SK-N-SH (cell line): Measurements from ENCODE around the gene OR1E2. TPM values are rescaled to one million over a fixed set of nuclear protein-coding genes. Genes with fewer than 3 reads are reported as not detected.
"Not testable (repeated sequence)": the region's sequence is repeated elsewhere in the genome, so short reads cannot be mapped to it uniquely, and the experiment has no call there.

Experiments used
- CTCF ChIA-PET: fragments of 300-600, 350-600 bp; formaldehyde crosslinking; extraction: SDS; loops from one replicate; lab custom pipeline; 2021; lab: Yijun Ruan, JAX
- POLR2A ChIA-PET: fragments of 350-600 bp; sonication (Branson Sonifier 250); formaldehyde crosslinking; extraction: SDS; loops from one replicate; lab custom pipeline; 2020; ENCODE audit warnings: antibody characterized with exemption, inconsistent platforms; lab: Yijun Ruan, JAX
- DNase-seq: peaks from one replicate; pipeline ENCODE4 v3.0.0; 2012
- H2AFZ ChIP-seq: fragments of 200-600 bp; sonication (generic); 2 replicates; pipeline ENCODE4 v1.8.1; 2016; ENCODE audit warnings: antibody characterized with exemption, mild to moderate bottlenecking, low read depth
- H3F3A ChIP-seq: fragments of 200-600 bp; sonication (generic); replicated peaks from 2 replicates; pipeline ENCODE3; 2016; ENCODE audit warnings: antibody characterized with exemption, mild to moderate bottlenecking; ENCODE audit not compliant: insufficient read depth
- H3K27ac ChIP-seq, 2 experiments: fragments of 200-500 bp in 1 of 2; fragments of 200-600 bp in 1 of 2; sonication (Bioruptor generic) in 1 of 2; sonication (generic), shearing (Covaris generic) in 1 of 2; 2 replicates each; pipeline versions ENCODE4 v1.5.1 to v1.6.1; 2014 to 2016; ENCODE audit warnings: low read depth in 2 of 2, inconsistent platforms in 1 of 2, low read length in 1 of 2, mild to moderate bottlenecking in 1 of 2, mixed read lengths in 1 of 2
- H3K27me3 ChIP-seq: fragments of 200-600 bp; sonication (generic), shearing (Covaris generic); 2 replicates; pipeline ENCODE4 v1.6.1; 2016; ENCODE audit warnings: mixed run types; ENCODE audit not compliant: insufficient read depth
- H3K36me3 ChIP-seq, 2 experiments: fragments of 200-500 bp in 1 of 2; fragments of 200-600 bp in 1 of 2; sonication (Bioruptor generic) in 1 of 2; sonication (generic) in 1 of 2; replicated peaks in 1 of 2; 2 replicates each; pipeline versions ENCODE3 to v1.5.1; 2014 to 2016; ENCODE audit warnings: low read length in 1 of 2, mild to moderate bottlenecking in 1 of 2; ENCODE audit not compliant: insufficient read depth in 2 of 2, control insufficient read depth in 1 of 2
- H3K4me1 ChIP-seq, 2 experiments: fragments of 200-500 bp in 1 of 2; fragments of 200-600 bp in 1 of 2; sonication (Bioruptor generic) in 1 of 2; sonication (generic), shearing (Covaris generic) in 1 of 2; 2 replicates each; pipeline versions ENCODE4 v1.5.1 to v1.6.1; 2014 to 2016; ENCODE audit warnings: low read depth in 1 of 2, low read length in 1 of 2, mixed run types in 1 of 2; ENCODE audit not compliant: insufficient read depth in 2 of 2, control insufficient read depth in 1 of 2
- H3K4me2 ChIP-seq: fragments of 200-600 bp; sonication (generic), shearing (Covaris generic); 2 replicates; pipeline ENCODE4 v1.6.1; 2017; ENCODE audit warnings: mixed run types
- H3K4me3 ChIP-seq, 2 experiments: fragments of 200-500 bp in 1 of 2; fragments of 200-600 bp in 1 of 2; sonication (Bioruptor generic) in 1 of 2; sonication (generic), shearing (Covaris generic) in 1 of 2; 2 replicates each; pipeline versions ENCODE4 v1.5.1 to v1.8.1; 2014 to 2016; ENCODE audit warnings: low read depth in 2 of 2, inconsistent platforms in 1 of 2, low read length in 1 of 2, mild to moderate bottlenecking in 1 of 2, mixed read lengths in 1 of 2, moderate library complexity in 1 of 2
- H3K79me2 ChIP-seq: fragments of 200-600 bp; sonication (generic); 2 replicates; pipeline ENCODE4 v1.8.1; 2017; ENCODE audit warnings: mild to moderate bottlenecking; ENCODE audit not compliant: insufficient read depth
- H3K9ac ChIP-seq: fragments of 200-600 bp; sonication (generic); 2 replicates; pipeline ENCODE4 v1.6.1; 2017; ENCODE audit warnings: mixed run types
- H3K9me2 ChIP-seq: fragments of 200-600 bp; sonication (generic); 2 replicates; pipeline ENCODE4 v1.6.1; 2017; ENCODE audit warnings: mixed run types
- H3K9me3 ChIP-seq: fragments of 200-600 bp; sonication (generic); 2 replicates; pipeline ENCODE4 v1.6.1; 2017; ENCODE audit warnings: mixed run types, mild to moderate bottlenecking, moderate library complexity
- H4K20me1 ChIP-seq: fragments of 200-600 bp; sonication (generic); 2 replicates; pipeline ENCODE4 v1.6.1; 2017; ENCODE audit warnings: mild to moderate bottlenecking, mixed run types; ENCODE audit not compliant: insufficient read depth
- CTCF ChIP-seq: fragments of 200-600 bp; sonication (generic); IDR thresholded peaks from 2 replicates; pipeline ENCODE4 v1.6.1; 2017; ENCODE audit warnings: antibody characterized with exemption, mild to moderate bottlenecking, moderate library complexity
- ELF1 ChIP-seq: IDR thresholded peaks from 2 replicates; pipeline ENCODE4 v1.4.0; 2012
- EP300 ChIP-seq, 2 experiments: IDR thresholded peaks; 2 replicates each; pipeline versions ENCODE4 v1.4.0 to v1.6.1; 2012; ENCODE audit warnings: borderline replicate concordance in 1 of 2, low read depth in 1 of 2, low read length in 1 of 2
- GABPA ChIP-seq: IDR thresholded peaks from 2 replicates; pipeline ENCODE4 v1.4.0; 2012; ENCODE audit warnings: low read depth, mild to moderate bottlenecking
- GATA2 ChIP-seq: sonication (generic); formaldehyde crosslinking; IDR thresholded peaks from 2 replicates; pipeline ENCODE4 v1.5.0; 2020; ENCODE audit warnings: mild to moderate bottlenecking, missing genetic modification reagents
- MEF2A ChIP-seq: IDR thresholded peaks from 2 replicates; pipeline ENCODE4 v1.4.0; 2012; ENCODE audit warnings: low read depth, borderline replicate concordance
- NRF1 ChIP-seq: IDR thresholded peaks from 2 replicates; pipeline ENCODE4 v1.6.1; 2012; ENCODE audit warnings: low read depth, mild to moderate bottlenecking, low read length
- REST ChIP-seq: IDR thresholded peaks from 2 replicates; pipeline ENCODE4 v1.6.1; 2012; ENCODE audit warnings: mild to moderate bottlenecking, low read depth, low read length, moderate library complexity
- SMC3 ChIP-seq: IDR thresholded peaks from 2 replicates; pipeline ENCODE4 v1.6.1; 2012; ENCODE audit warnings: low read depth, low read length, improper control_type of control experiment
- TAF1 ChIP-seq: IDR thresholded peaks from 2 replicates; pipeline ENCODE4 v1.6.1; 2012; ENCODE audit warnings: low read depth, mild to moderate bottlenecking, low read length, moderate library complexity, borderline replicate concordance
- TCF12 ChIP-seq: IDR thresholded peaks from 2 replicates; pipeline ENCODE4 v1.4.0; 2012
- USF1 ChIP-seq: IDR thresholded peaks from 2 replicates; pipeline ENCODE4 v1.4.0; 2012; ENCODE audit warnings: low read depth, borderline replicate concordance
- ZBTB33 ChIP-seq: IDR thresholded peaks from 2 replicates; pipeline ENCODE4 v1.4.0; 2012; ENCODE audit warnings: low read depth, borderline replicate concordance
- WGBS: methylation state at CpG from one replicate; pipeline ENCODE4 v1.1.6; 2017; ENCODE audit warnings: low lambda C conversion rate; 5-methylcytosine and 5-hydroxymethylcytosine counted together
- polyA plus RNA-seq, 3 experiments: library from polyadenylated mRNA; depleted of rRNA; stranded (reverse); fragments of >200 nt; gene quantifications; 2 replicates each; pipeline ENCODE4 v1.2.3, GENCODE V29; 2012

OR1E2 gene
- polyA plus RNA-seq, 1 of the 3 experiments (the other 2 are of a cell fraction) = not detected

GRCh38 chr17:3411070-3411469 lies 22.6 kb downstream of the OR1E2 start, which contains the start of gene OR3A3 (continued):
- TF ChIP-seq REST = no peak

- H3K9me3 ChIP-seq, H3K79me2 ChIP-seq, H3K9ac ChIP-seq, CTCF ChIA-PET, H3K27ac ChIP-seq, H3K4me2 ChIP-seq, POLR2A ChIA-PET, H3K27me3 ChIP-seq, H4K20me1 ChIP-seq, H2AFZ ChIP-seq, H3F3A ChIP-seq, DNase-seq, H3K36me3 ChIP-seq, H3K9me2 ChIP-seq, H3K4me3 ChIP-seq, H3K4me1 ChIP-seq: not testable (repeated sequence)
- 2% methylated on average over 1 of the region's 1 CpG for WGBS
Measured at GRCh38 chr17:3403856-3404255, 29.8 kb downstream of the OR1E2 start.

- H3K4me3 ChIP-seq = no peak overlapping the region
- no peak overlapping the region for H2AFZ ChIP-seq
- no peak overlapping the region for H3K27ac ChIP-seq
- H3K79me2 ChIP-seq = no peaks in the 10 kb centered on the region
- no peaks in the 10 kb centered on the region for H3K36me3 ChIP-seq
- no peak for DNase-seq
- TF ChIP-seq GATA2 (CRISPR knock-in tag) (no peak), EP300 (IDR thresholded peaks at IDR 0.05; ENCODE audit: borderline replicate concordance in 1 of 2, low read depth in 1 of 2, low read length in 1 of 2) (no peak), USF1 (no peak), MEF2A (no peak), NRF1 (no peak), ELF1 (no peak), SMC3 (no peak), TAF1 (no peak), CTCF (no peak), GABPA (no peak), ZBTB33 (no peak), TCF12 (no peak)
- no peaks in the 10 kb centered on the region for H4K20me1 ChIP-seq
- H3K9ac ChIP-seq = no peak overlapping the region
- no peaks in the 10 kb centered on the region for H3K9me3 ChIP-seq
- H3F3A ChIP-seq = no peaks in the 10 kb centered on the region
- POLR2A ChIA-PET = no interaction called here
- CTCF ChIA-PET = no interaction called here
- no peaks in the 10 kb centered on the region for H3K4me1 ChIP-seq
- WGBS = 2% methylated on average over 2 of the region's 2 CpGs
- H3K9me2 ChIP-seq = no peaks in the 10 kb centered on the region
- H3K4me2 ChIP-seq = no peak overlapping the region
- no peaks in the 10 kb centered on the region for H3K27me3 ChIP-seq
Measured at GRCh38 chr17:3401786-3402185, 31.9 kb downstream of the OR1E2 start.
